Measurements from ENCODE around the gene NR1H3. TPM values are rescaled to one million over a fixed set of nuclear protein-coding genes. Genes with fewer than 3 reads are reported as not detected.

Gene NR1H3
- total and polyA plus RNA-seq, 10 of the 15 experiments (the other 5 are each of a cell fraction or from before 2014, with no cell fraction given): 2.6 to 8.9 (median 4.5) TPM

- Histone ChIP-seq H4K20me1 (ENCODE audit: control insufficient read depth, insufficient read depth) (no peaks in the 10 kb centered on the region), H3K36me3 (ENCODE audit: control insufficient read depth in 2 of 2, insufficient read depth in 2 of 2, low read length in 1 of 2) (no peaks in the 10 kb centered on the region), H3K79me2 (ENCODE audit: control insufficient read depth, insufficient read depth, low read length) (no peaks in the 10 kb centered on the region), H3K4me2 (ENCODE audit: control insufficient read depth, insufficient read depth) (no peak overlapping the region), H3K4me1 (ENCODE audit: control insufficient read depth, insufficient read depth, low read length) (no peaks in the 10 kb centered on the region), H3K9me3 (replicated peaks; ENCODE audit: control insufficient read depth, insufficient read depth, low read length) (0 out of 3 replicates have a peak, but pooled peaks cover 2% of the 10 kb centered on the region), H3K27ac (ENCODE audit: control insufficient read depth, insufficient read depth) (no peak overlapping the region), H2AFZ (ENCODE audit: control insufficient read depth, low read depth, low read length) (no peak overlapping the region), H3K9ac (ENCODE audit: control insufficient read depth, insufficient read depth, low read length) (no peak overlapping the region), H3K27me3 (replicated peaks in 1 of 2; ENCODE audit: control insufficient read depth in 2 of 2, insufficient read depth in 2 of 2, low read length in 1 of 2) (no peaks in the 10 kb centered on the region; a peak in 1 of 4 replicates), H3K4me3 (no peak overlapping the region)
- intact Hi-C loops (cut with micrococcal nuclease; ENCODE audit: unreplicated experiment) (no loop called here), in situ Hi-C loops (cut with MboI) (no loop called here)
- ChIA-PET SMC1A (ENCODE audit: uncharacterized antibody, unreplicated experiment) (no interaction called here), CTCF (interaction anchor here (1.3 kb wide), 1 partner anchor 50 kb away, joined by 4 read pairs; no protein-coding TSS in a partner anchor), RAD21 (ENCODE audit: unreplicated experiment) (no interaction called here), POLR2A (no interaction called here)
- FAIRE-seq (no peak), DNase-seq (ENCODE audit: low read depth, low spot score) (no peak), ATAC-seq (no peak)
- WGBS (ENCODE audit: insufficient coverage, insufficient replicate concordance, low lambda C conversion rate, missing lambda C conversion rate): 98% methylated on average over 5 of the region's 5 CpGs
- no TSS peak for BruUV-seq (replicated peaks)
- TF ChIP-seq SMAD1 (IDR thresholded peaks at IDR 0.05; ENCODE audit: low read depth, partially characterized antibody) (no peak), RAD51 (IDR thresholded peaks at IDR 0.05) (no peak), ZNF274 (IDR thresholded peaks at IDR 0.05; ENCODE audit: insufficient read depth, insufficient read length) (no peak), ZNF384 (IDR thresholded peaks at IDR 0.05; ENCODE audit: borderline replicate concordance, low read depth, low read length) (no peak), NFYB (IDR thresholded peaks at IDR 0.05; ENCODE audit: insufficient read depth, low read depth, low read length) (no peak), RELB (IDR thresholded peaks at IDR 0.05; ENCODE audit: low read depth) (no peak), GABPA (IDR thresholded peaks at IDR 0.05; ENCODE audit: low read depth) (no peak), CEBPZ (IDR thresholded peaks at IDR 0.05; ENCODE audit: low read depth, low read length) (no peak), CBFB (IDR thresholded peaks at IDR 0.05; ENCODE audit: low read depth) (no peak), KDM1A (IDR thresholded peaks at IDR 0.05; ENCODE audit: borderline replicate concordance) (no peak), RCOR1 (conservative IDR thresholded peaks at IDR 0.05; ENCODE audit: low read depth, low read length) (no peak), E2F4 (IDR thresholded peaks at IDR 0.05; ENCODE audit: low read depth, low read length) (no peak), MYB (IDR thresholded peaks at IDR 0.05; ENCODE audit: borderline replicate concordance, low read depth, low read length) (no peak), FOXM1 (IDR thresholded peaks at IDR 0.05; ENCODE audit: low read depth, low read length) (no peak)
- TF ChIP-seq, protein P1, sequence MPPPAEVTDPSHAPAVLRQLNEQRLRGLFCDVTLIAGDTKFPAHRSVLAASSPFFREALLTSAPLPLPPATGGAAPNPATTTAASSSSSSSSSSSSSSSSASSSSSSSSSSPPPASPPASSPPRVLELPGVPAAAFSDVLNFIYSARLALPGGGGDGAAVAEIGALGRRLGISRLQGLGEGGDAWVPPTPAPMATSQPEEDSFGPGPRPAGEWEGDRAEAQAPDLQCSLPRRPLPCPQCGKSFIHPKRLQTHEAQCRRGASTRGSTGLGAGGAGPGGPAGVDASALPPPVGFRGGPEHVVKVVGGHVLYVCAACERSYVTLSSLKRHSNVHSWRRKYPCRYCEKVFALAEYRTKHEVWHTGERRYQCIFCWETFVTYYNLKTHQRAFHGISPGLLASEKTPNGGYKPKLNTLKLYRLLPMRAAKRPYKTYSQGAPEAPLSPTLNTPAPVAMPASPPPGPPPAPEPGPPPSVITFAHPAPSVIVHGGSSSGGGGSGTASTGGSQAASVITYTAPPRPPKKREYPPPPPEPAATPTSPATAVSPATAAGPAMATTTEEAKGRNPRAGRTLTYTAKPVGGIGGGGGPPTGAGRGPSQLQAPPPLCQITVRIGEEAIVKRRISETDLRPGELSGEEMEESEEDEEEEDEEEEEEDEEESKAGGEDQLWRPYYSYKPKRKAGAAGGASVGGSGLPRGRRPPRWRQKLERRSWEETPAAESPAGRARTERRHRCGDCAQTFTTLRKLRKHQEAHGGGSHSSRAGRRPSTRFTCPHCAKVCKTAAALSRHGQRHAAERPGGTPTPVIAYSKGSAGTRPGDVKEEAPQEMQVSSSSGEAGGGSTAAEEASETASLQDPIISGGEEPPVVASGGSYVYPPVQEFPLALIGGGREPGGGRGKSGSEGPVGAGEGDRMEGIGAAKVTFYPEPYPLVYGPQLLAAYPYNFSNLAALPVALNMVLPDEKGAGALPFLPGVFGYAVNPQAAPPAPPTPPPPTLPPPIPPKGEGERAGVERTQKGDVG (CRISPR knock-in tag; IDR thresholded peaks at IDR 0.05): no peak
Measured at GRCh38 chr11:47208628-47209027, 49.2 kb upstream of the NR1H3 start.

Data from GM12878 (cell line).